Heart left ventricle (tissue), 16 donors: ENCODE measurements around the gene IER3. TPM values are rescaled to one million over a fixed set of nuclear protein-coding genes. Genes with fewer than 3 reads are reported as not detected.

Experiments used
- ATAC-seq, 4 donors: fragments of 200-7000 bp; cut with Tn5 transposase; one replicate each; pipeline ENCODE4 v1.9.1; 2020 to 2022; ENCODE audit warnings: moderate library complexity in 4 of 4, mild to moderate bottlenecking in 3 of 4, moderate number of reproducible peaks in 1 of 4
- DNase-seq, 5 donors: peaks; one replicate each; pipeline ENCODE4 v3.0.0-alpha.2; 2020
- H3K27ac ChIP-seq, 12 donors: fragments of 200-600 bp; sonication (generic) in 4 of 12; one replicate each; pipeline versions ENCODE4 v1.5.0 to v1.8.0; 2016 to 2022; ENCODE audit warnings: mild to moderate bottlenecking in 2 of 12
- H3K27me3 ChIP-seq, 9 donors: fragments of 200-600 bp; sonication (generic) in 2 of 9; one replicate each; pipeline versions ENCODE4 v1.5.1 to v1.8.0; 2016 to 2022; ENCODE audit warnings: mild to moderate bottlenecking in 3 of 9
- H3K36me3 ChIP-seq, 9 donors: fragments of 200-600 bp; sonication (generic) in 2 of 9; one replicate each; pipeline versions ENCODE4 v1.5.0 to v1.8.0; 2018 to 2022; ENCODE audit warnings: mild to moderate bottlenecking in 2 of 9
- H3K4me1 ChIP-seq, 12 donors: fragments of 200-600 bp; sonication (generic) in 4 of 12; one replicate each; pipeline versions ENCODE4 v1.5.0 to v1.8.0; 2016 to 2022; ENCODE audit warnings: mild to moderate bottlenecking in 3 of 12
- H3K4me3 ChIP-seq, 12 donors: fragments of 200-600 bp; sonication (generic) in 4 of 12; one replicate each; pipeline versions ENCODE4 v1.5.0 to v1.8.0; 2017 to 2022; ENCODE audit warnings: mild to moderate bottlenecking in 9 of 12, moderate library complexity in 4 of 12
- H3K9me3 ChIP-seq, 12 donors: fragments of 200-600 bp; sonication (generic) in 4 of 12; one replicate each; pipeline versions ENCODE4 v1.5.0 to v1.8.0; 2016 to 2022; ENCODE audit warnings: mild to moderate bottlenecking in 1 of 12
- CTCF ChIP-seq, 12 donors: fragments of 200-600 bp; sonication (generic) in 4 of 12; IDR thresholded peaks; one replicate each; pipeline versions ENCODE4 v1.5.0 to v1.8.0; 2018 to 2022; ENCODE audit warnings: antibody characterized with exemption in 12 of 12, mild to moderate bottlenecking in 5 of 12
- POLR2A ChIP-seq, 2 donors: fragments of 450-650 bp; IDR thresholded peaks; one replicate each; pipeline ENCODE4 v1.6.1; 2017; ENCODE audit warnings: antibody characterized with exemption in 2 of 2, mild to moderate bottlenecking in 2 of 2, moderate library complexity in 2 of 2
- WGBS, 4 donors: extraction: QIAGEN DNeasy Blood & Tissue Kit in 2 of 4; methylation state at CpG; one replicate each; pipeline versions ENCODE4 v1.1.5 to v1.1.7; 2013 to 2018; 5-methylcytosine and 5-hydroxymethylcytosine counted together
- intact Hi-C, 10 donors: fragments of 100-400 bp; cut with DNase I; formaldehyde crosslinking; loops; one replicate each; pipeline versions ENCODE4 v1.11.1 to v1.14.2; 2022
- polyA plus RNA-seq, 2 donors: library from polyadenylated mRNA; stranded (reverse); fragments of 200-250 nt; gene quantifications; one replicate each; pipeline ENCODE4 v1.2.3, GENCODE V29; 2013
- total RNA-seq, 9 donors: library from RNA; depleted of rRNA in 2 of 9; stranded (reverse); fragments of >200 nt in 2 of 9; fragmentation: NEBNext Ultra II Directional in 3 of 9; extraction: Animal tissue kit (Norgen Biotek cat#: 25700) in 3 of 9; gene quantifications; one replicate each; pipeline versions ENCODE4 v1.1.0 to v1.2.4, GENCODE V29; 2016 to 2023
- donor health status: ischemic (EF 13 %, LVEDD 7.1; RV severe dilation, severe dysfunction).
- donor health status: healthy with polysubstance abuse.
- donor health status: DM: no; HTN: yes; CAD: no.
- donor health status: DM: no; HTN: no; CAD: no.
- donor health status: ischemic (EF 25% LVEDD 6.9; RV normal size, moderate dysfunction).
- donor health status: ischemic (EF 25% LVEDD 5.7; RV mildly dilated, moderate dysfunction).
- donor health status: healthy.
- donor health status: DM: yes; HTN: yes; CAD: no.
- donor health status: ischemic (EF 35%, LVEDD 5.7; RV mildly dilated, moderate dysfunction).
- donor health status: nonischemic (EF 11% LVEDD 7.7; RV severe dilation, severe dysfunction).
- donor health status: DM: yes; HTN: yes; CAD: no.
- donor health status: PGD.
- donor health status: ischemic (EF 29% LVEDD 5.4; RV normal size, mild dysfunction).
- donor health status: nonischemic (EF 23%, LVEDD 6.1; RV moderate dilation, normal function).

The IER3 gene
- total and polyA plus RNA-seq, 11 donors, result 8.7 to 127 (median 69.8) TPM

DNA sequence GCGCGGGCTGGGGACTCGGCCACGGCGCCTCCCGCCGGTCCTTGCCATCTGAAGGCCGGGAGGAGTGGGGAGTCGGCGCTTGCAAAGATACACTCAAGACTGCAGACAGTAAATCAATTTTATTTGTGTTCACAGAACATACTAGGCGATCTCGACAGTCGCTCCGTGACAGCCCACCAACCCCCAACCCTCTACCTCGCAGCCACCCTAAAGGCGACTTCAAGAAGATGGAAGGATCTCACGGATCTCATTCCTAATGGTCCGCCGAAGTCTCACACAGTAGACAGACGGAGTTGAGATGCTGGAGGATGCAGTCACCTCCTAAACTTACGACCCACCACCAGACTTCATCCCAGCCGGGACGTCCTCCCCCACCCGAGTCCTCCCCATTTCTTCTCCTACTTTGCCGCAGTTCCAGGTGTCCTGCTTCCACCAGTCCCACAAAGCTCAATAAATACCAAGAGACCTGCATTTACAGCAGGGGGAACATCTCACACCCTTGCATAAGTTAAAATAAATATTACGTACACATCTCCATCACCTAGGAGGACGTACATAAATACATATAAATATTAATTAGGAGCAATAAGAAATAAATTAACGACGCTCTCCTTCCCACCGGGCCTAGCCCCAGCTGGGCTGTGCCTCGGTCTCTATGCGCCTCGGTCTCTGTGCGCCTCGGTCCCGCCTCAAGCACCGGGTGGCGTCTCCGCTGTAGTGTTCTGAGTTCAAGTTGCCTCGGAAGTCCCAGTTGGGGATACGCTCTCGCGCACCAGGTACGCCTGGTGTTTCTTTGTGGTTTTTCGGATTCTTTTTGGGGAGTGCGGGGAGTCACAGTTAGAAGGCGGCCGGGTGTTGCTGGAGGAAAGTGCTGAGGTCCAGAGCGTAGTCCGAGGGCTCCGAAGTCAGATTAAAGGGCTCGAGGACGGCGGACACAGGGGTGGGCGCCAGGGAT lies 971 bp downstream of the IER3 start:
- TF ChIP-seq CTCF (IDR thresholded peaks at IDR 0.05) (no peak), POLR2A (IDR thresholded peaks at IDR 0.05) (no peak)
- Histone ChIP-seq H3K36me3 (peaks cover 0 to 32% (median 31%) of the 10 kb centered on the region in 9 donors), H3K27me3 (no peaks in the 10 kb centered on the region), H3K4me3 (peak overlapping the region; percentile 46 to 95 (median 86)), H3K27ac (peak overlapping the region; percentile 92 to 99 (median 97)), H3K4me1 (peaks cover 3 to 63% (median 31%) of the 10 kb centered on the region in 12 donors), H3K9me3 (no peaks in the 10 kb centered on the region)
- ATAC-seq (peak in 3 of 4 donors; percentile 4 to 19 (median 13)), DNase-seq (peak in 4 of 5 donors; percentile 45 to 75 (median 49))
- 2 to 4% (median 3%) methylated on average over 49 to 55 of the region's 55 CpGs for WGBS, 4 donors
- intact Hi-C loops, result loop anchor here (1.0 to 10.0 kb wide), 16 partner anchors 21 to 341 kb away; partner anchors contain the start of genes MRPS18B (in 1 of the 10), PPP1R10 (in 1 of the 10) and TUBB (in 1 of the 10)

DNA sequence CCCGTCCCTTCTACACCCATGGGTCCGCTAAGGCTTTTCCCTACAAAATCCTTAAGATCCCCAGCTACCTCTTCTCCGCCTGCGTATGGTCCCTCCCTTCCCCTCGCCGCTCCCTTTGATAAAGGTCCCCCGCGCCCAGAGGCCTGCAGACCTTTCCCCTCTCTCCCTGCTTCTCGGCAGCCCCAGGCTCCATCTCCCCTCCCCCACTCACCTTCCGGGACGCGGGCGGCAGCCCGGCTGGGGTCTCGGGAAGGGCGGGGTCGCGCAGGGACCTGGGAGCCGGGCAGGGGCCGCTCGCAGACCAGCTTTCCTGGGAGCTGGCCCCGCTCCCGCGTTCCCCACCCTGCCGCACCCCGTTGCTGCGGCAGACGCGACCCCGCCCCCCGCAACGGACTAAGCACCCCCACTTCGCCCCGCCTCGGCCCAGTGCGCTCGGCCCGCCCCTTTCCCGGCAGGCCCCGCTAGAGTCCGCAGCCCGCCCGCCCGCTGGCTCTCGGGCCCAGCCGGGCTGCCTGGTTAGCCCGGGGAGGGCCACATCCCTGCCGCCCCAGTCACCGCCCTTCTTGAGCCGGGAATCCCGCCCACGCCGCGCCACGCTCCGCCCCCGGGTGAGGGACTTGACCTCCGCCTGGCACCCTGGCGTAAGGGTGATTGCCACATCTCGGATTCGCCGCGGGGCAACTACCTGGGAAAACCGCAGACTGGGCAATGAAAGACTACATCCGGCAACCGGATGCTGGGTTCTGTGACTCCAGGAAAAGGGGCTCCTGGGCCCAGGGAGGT lies 1.8 kb downstream of the IER3 start, which contains the start of gene FLOT1:
Gene FLOT1, minus strand, starts transcription at position 372 of the 783 bp plus-strand sequence. CDS start 498 bp downstream, outside the sequence.
- DNase-seq (peak; percentile 97 to 99 (median 98)), ATAC-seq (peak; percentile 88 to 95 (median 91))
- no peaks in the 10 kb centered on the region for H3K27me3 ChIP-seq
- no peaks in the 10 kb centered on the region for H3K9me3 ChIP-seq
- TF ChIP-seq CTCF (IDR thresholded peaks at IDR 0.05) (peak in 2 of 12 donors; percentile 6 to 21), POLR2A (IDR thresholded peaks at IDR 0.05) (peak in 1 of 2 donors; percentile 64)
- H3K36me3 ChIP-seq, result peaks cover 0 to 41% (median 39%) of the 10 kb centered on the region in 9 donors
- WGBS, 4 donors, result 0 to 2% (median 1%) methylated on average over 22 to 66 of the region's 66 CpGs
- H3K4me3 ChIP-seq, result peak within 1 kb of the TSS; percentile 46 to 95 (median 86)
- peak within 1 kb of the TSS; percentile 92 to 99 (median 97) for H3K27ac ChIP-seq
- H3K4me1 ChIP-seq, result peaks cover 3 to 63% (median 37%) of the 10 kb centered on the region in 12 donors
- intact Hi-C loops, result loop anchor here (2.0 to 10.0 kb wide), 15 partner anchors 20 to 342 kb away; partner anchors contain the start of genes MRPS18B (in 1 of the 10), PPP1R10 (in 1 of the 10) and TUBB (in 1 of the 10)

DNA sequence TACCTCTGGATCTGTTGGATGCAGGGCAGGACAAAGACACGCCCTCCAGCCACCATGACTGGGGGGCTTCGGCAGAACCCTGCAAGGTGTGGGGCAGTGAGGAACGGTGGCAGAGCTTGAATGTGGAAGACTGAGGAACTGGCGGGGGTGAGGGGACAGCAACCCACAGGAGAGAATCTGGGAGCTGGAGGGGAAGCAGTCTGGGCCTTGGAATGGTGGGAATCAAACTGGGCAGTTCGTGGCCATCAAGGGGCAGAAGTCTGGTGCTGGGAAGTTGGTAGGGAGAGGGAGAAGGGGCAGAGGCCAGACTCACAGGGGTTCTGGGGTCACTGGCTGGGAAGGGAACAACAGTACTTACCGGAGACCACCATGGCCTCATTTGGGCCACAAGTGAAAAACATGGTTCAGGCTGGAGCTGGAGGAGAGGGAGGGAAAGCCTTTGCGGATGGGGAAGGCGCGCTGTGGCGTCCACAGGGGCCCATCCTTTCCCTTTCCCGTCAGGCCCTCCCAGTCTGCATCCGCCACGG lies 2.5 kb downstream of the IER3 start:
- Histone ChIP-seq H3K9me3 (no peaks in the 10 kb centered on the region), H3K4me3 (peak overlapping the region; percentile 46 to 95 (median 86)), H3K27ac (peak overlapping the region; percentile 92 to 99 (median 97)), H3K27me3 (no peaks in the 10 kb centered on the region), H3K36me3 (peaks cover 0 to 47% (median 46%) of the 10 kb centered on the region in 9 donors), H3K4me1 (peaks cover 3 to 61% (median 40%) of the 10 kb centered on the region in 12 donors)
- TF ChIP-seq POLR2A (IDR thresholded peaks at IDR 0.05) (no peak), CTCF (IDR thresholded peaks at IDR 0.05) (no peak)
- 4 to 6% (median 5%) methylated on average over 13 of the region's 13 CpGs for WGBS, 4 donors
- peak; percentile 2 to 45 (median 42) for ATAC-seq
- peak in 2 of 5 donors; percentile 79 to 80 for DNase-seq
- intact Hi-C loops, result loop anchor here (2.0 to 10.0 kb wide), 15 partner anchors 19 to 343 kb away; partner anchors contain the start of genes MRPS18B (in 1 of the 10), PPP1R10 (in 1 of the 10) and TUBB (in 1 of the 10)
